Stimulated activated CD4-positive, alpha-beta T cell treated with anti-CD3 and anti-CD28 coated beads, Interleukin-15, amount 100 ng/mL, for 1 hour (primary cell): ENCODE measurements around the gene KRT1.
"Not testable (repeated sequence)": the region's sequence is repeated elsewhere in the genome, so short reads cannot be mapped to it uniquely, and the experiment has no call there.

Experiments used
- DNase-seq, 2 donors: peaks; one replicate each; pipeline ENCODE4 v3.0.0-alpha.2; 2020; ENCODE audit warnings: low read depth in 1 of 2, low spot score in 1 of 2

KRT1 gene

GRCh38 chr12:52680363-52680762, at the start of gene KRT1:
TSS of gene KRT1 (minus strand) at chr12:52680407. CDS start at chr12:52680348, 59 bp downstream.
- no peak for DNase-seq

- DNase-seq, result no peak
These were observed 48.9 kb upstream of the KRT1 start for GRCh38 chr12:52729147-52729546.

DNA sequence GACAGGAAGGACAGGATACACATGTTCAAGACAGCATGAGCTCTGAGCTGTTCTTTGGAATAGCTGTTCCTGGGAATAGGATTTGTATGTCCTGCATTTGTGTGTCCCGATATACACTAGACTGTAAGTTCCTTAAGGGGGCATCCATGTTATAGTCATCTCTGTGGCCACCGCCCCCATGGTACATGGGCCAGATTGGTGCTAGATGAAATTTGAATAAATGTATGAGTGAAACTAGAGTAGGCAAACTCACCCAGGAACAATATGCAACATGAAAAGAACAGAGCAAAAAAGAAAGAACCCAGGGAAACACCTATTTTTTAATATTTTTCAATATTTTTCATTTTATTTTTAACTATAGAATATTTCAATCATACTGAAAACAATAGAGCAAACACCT, 48.2 kb upstream of the KRT1 start:
- no peak for DNase-seq

DNA sequence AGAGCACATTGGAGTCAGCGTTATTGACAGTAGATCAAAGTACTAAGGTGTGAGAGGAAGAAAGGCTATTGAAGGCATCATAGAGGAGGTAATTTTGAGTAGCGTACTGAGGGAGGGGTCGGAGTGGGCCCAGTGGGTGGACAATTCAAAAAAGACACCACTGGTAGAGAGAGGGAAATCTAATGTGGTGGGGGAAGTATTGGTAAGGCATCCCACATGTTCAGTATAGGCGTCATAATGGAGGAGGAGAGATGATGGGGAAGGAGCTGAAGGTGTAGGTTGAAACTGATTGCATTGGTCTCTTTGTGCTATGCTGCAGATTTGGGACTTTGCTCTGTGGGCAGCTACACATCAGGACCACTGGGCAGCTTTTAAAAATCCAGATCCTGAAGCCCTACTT, 46.8 kb upstream of the KRT1 start:
- DNase-seq, result no peak

DNA sequence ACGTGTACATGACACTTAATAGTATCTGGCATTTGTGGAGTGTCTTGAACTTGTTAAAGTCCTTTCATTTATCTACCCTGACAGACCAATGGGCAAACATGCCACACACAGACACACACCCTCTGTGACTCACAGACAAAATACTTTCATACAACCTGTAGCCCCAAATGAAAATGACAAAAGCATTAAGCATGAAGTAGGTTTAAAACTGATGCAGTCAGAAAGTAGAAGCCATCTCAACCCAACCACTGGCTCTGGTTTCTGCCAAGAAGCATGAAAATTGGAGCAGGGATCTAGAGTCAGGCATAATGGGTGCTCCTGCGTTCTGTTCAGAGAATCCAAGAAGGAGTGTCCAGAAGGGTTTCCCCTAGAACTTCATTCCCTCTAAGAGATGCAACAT, 46.2 kb upstream of the KRT1 start:
- no peak for DNase-seq

DNA sequence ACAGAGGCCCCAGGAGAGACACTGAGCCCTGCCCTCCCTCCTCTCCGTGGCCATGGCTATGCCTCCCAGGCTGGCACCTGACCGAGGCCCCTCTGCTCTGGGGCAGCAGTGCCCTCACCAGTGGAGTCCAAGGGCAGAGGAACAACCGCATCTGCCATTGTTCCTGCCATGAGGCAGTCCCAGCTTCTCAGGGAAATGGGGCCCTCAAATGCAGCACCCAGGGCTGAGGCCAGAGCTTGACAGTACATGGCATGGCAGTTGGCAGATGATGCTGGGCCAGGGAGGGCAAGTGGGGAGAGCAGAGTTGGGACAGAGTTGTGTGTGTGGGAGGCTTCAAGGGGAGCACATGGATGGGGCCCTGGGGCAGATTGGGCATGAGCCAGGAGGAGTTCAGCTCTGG, 44.2 kb upstream of the KRT1 start:
- DNase-seq, result no peak

- no peak for DNase-seq
These were observed 42.5 kb upstream of the KRT1 start for GRCh38 chr12:52722680-52723079.

DNA sequence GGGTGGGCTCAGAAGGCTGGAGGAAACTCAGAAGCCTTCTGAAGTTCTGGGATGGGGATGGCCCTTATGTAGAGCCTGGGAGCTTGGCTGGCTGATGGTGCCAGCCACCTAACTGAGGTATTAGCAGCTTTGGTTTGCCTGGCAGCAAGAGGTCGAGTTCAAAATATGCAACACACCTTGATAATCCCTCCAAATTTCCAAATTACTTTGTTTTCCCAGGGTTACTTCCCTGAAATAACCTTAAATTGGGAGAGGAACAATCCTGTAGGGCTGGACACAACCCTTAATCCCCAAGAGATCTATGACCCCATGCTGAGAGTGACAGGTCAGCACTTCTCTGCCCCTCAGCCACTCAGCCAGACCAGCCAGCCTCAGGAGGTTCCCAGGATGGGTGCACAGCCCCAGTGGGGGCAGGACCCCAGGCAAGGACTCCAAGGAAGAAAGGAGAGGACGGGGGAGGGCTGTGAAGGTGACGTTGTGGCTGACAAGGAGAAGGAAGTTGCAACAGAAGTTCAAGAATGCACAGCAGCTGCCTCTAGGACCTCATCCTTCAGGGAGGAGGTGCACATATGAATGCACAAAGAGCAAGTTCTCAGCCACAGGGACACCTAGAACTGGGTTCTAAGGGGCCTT, 41.7 kb upstream of the KRT1 start:
- no peak for DNase-seq

DNA sequence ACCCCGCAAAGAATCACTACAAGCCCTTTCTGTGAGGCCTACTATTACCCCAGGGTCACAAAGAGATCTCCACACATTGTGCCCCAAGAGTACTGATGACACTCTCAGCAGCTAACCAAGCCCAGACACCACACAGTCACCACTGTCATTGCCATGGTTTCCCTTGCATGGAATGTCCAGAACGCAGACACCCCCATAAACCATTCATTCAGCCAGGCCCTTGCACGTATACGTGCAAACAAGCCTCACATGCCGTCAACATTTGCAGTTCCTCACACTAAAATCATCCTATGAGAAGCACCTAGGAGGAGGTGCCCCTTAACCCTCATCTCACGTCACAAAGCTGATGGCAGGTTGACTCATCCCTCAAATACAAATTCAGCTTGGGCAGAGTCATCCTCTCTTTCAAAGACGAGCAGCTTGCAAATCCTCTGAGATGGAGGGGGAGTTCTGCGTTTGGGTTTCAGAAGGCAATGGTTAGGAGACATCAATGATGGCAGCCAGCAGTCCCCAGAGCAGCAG, 40.2 kb upstream of the KRT1 start:
- no peak for DNase-seq

DNA sequence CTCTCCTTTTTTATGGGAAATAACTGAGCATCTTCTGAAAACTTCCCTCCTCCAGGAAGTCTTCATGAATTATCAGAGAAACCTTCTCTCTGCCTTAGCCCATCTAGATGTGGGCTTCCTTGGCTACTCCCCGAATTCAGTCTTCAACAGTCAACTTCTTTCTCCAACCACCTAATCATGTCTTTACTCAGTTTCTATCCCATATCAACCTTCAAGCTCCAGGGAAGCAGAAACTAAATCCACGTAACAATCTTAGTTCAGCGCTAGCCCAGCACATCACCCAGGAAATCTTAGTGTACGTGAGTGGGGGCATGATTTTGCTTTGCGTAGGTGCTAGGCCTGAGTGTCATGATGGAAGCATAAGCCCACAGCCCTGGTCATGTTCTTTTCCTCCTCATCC, 35.9 kb upstream of the KRT1 start:
- DNase-seq, result no peak

- no peak for DNase-seq
These were observed 35.2 kb upstream of the KRT1 start for GRCh38 chr12:52715416-52715815.

- DNase-seq, result no peak
These were observed 34.7 kb upstream of the KRT1 start for GRCh38 chr12:52714887-52715281.

GRCh38 chr12:52713960-52714886, 34.0 kb upstream of the KRT1 start:
- no peak for DNase-seq

- not testable (repeated sequence) for DNase-seq
These were observed 31.9 kb upstream of the KRT1 start for GRCh38 chr12:52712122-52712521.

GRCh38 chr12:52710730-52711129, 30.5 kb upstream of the KRT1 start:
- DNase-seq, result no peak

DNA sequence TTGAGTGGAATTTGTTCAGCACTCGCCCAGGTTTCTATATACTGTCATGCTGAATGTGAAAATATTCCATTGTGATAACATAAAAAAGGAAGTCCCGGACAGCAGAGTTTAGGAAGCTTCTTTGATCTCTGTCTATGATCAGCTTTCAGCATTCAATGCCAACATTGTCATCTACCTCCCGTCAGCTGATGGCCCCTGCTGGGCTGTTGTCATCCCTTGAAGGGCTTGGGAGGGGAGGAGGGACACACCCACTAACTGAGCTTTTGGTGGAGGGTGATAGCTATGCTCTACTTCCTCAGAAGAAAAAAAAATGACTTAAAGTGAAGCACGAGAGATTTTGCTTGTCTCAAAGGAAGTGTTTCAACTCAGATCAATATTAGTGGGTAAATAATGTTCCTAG, 27.8 kb upstream of the KRT1 start:
- no peak for DNase-seq

DNA sequence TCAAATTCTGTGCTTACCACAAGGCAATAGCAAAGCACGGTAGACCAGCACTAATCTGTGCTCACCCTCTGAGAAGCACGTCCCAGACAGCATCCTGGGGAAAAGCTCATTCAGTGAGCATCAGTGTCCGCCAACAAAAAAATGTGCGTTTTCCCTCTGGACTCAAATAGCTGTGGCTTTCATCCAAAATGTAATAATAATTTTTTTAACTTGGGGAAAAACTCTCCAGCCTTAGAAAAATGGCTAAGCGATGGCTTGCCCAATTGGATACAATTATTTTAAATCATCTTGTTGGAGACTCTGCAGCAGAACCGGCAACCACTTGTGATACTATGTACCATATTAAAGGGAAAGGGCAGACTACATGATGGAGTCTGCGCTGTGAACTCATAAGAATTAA, 24.3 kb upstream of the KRT1 start:
- DNase-seq, result no peak

GRCh38 chr12:52703878-52704277, 23.7 kb upstream of the KRT1 start:
- no peak for DNase-seq

DNA sequence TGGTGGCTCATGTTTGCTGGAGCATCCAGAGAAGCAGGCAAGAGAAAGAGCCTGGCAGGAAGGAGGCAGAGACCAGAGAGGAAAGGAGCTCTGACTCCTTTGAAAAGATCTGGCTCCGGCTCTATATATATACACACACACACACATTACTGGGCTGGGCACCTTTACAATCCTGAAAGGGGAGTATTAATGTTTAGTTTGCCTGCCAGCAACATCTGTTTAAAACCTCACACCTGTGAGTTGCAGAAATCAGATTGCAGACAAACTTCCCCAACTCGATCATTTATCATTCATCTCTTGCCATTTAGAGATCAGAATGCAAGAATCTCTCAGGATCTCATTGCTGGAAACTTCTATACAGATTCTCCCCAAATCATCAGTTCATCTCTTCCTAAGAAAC, 23.2 kb upstream of the KRT1 start, which contains the start of gene KRT77:
KRT77 (minus strand) TSS at position 101 of the 400 bp plus-strand sequence; CDS start at position 11, 90 bp downstream.
- DNase-seq, result no peak

DNA sequence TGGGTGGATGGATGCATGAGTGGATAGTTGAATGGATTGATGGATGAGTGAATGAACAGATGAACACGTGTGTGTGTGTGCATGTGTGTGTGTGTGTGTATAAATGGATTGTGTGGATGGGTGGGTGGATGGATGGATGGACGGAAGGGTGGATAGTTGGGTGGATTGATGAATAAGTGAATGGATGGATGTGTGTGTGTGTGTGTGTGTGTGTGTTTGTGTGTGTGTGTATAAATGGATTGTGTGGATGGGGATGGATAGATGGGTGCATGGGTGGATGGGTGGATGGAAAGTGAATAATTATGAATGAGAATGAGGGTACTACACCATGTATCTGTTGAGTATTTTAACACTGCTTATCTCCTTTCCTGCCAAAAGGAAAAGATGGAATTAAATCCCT, 22.1 kb upstream of the KRT1 start:
- DNase-seq, result no peak

- DNase-seq, result no peak
These were observed 21.1 kb upstream of the KRT1 start for GRCh38 chr12:52701281-52701680.

DNA sequence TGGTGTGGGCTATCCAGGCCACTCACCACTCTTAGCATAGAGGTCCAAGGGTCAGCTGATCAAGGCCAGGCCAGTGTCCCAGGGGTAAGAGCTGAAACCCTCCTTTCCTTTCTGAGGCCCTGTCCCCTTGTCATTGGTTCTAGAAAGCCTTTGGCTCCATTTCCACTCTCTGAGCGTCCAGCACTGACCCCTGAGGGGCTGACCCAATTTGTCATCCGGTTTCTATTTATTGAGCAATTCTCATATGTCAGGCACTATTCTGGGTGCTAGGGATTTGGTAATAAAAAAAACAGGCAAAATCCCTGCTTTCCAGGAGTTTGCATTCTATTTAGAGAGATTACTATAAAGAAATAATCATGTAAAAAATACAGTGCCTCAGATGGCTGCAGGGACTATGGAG, 19.8 kb upstream of the KRT1 start:
- DNase-seq, result no peak
